Hair follicular keratinocyte (primary cell): ENCODE data around the gene CDH5. TPM values are rescaled to one million over a fixed set of nuclear protein-coding genes. Genes with fewer than 3 reads are reported as not detected.

ENCODE experiments used
- total RNA-seq: library from RNA; depleted of rRNA; stranded (reverse); fragments of >200 nt; gene quantifications from 2 replicates; pipeline ENCODE4 v1.2.3, GENCODE V29; 2015

CDH5 gene, protein sequence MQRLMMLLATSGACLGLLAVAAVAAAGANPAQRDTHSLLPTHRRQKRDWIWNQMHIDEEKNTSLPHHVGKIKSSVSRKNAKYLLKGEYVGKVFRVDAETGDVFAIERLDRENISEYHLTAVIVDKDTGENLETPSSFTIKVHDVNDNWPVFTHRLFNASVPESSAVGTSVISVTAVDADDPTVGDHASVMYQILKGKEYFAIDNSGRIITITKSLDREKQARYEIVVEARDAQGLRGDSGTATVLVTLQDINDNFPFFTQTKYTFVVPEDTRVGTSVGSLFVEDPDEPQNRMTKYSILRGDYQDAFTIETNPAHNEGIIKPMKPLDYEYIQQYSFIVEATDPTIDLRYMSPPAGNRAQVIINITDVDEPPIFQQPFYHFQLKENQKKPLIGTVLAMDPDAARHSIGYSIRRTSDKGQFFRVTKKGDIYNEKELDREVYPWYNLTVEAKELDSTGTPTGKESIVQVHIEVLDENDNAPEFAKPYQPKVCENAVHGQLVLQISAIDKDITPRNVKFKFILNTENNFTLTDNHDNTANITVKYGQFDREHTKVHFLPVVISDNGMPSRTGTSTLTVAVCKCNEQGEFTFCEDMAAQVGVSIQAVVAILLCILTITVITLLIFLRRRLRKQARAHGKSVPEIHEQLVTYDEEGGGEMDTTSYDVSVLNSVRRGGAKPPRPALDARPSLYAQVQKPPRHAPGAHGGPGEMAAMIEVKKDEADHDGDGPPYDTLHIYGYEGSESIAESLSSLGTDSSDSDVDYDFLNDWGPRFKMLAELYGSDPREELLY
- 0.08 TPM in 1 of 2 replicates, not detected in the other for total RNA-seq

GRCh38 chr16:66366433-66367299 is at the start of gene CDH5:
TSS of gene CDH5 (plus strand) at chr16:66366691. CDS start at chr16:66379338, 12,647 bp downstream.

GRCh38 chr16:66427036-66427860 is 60.8 kb downstream of the CDH5 start, which contains the start of gene BEAN1:
TSS of gene BEAN1 (plus strand) at chr16:66427295. CDS start at chr16:66437677, 10,382 bp downstream.

Other genes with a start within 250 kb of the CDH5 start
- 0.04 and 0.16 TPM in 2 replicates for gene BEAN1, start 60.6 kb downstream of the CDH5 start, total RNA-seq
- gene TK2, start 183.4 kb downstream of the CDH5 start, total RNA-seq, result 22.1 and 31.2 TPM in 2 replicates
- gene CKLF, start 185.9 kb downstream of the CDH5 start, total RNA-seq, result 37.0 and 49.8 TPM in 2 replicates
- 0.39 and 0.49 TPM in 2 replicates for gene CMTM1, start 199.7 kb downstream of the CDH5 start, total RNA-seq
- not detected in 2 replicates for gene CMTM2, start 212.8 kb downstream of the CDH5 start, total RNA-seq
- gene CMTM3, start 238.0 kb downstream of the CDH5 start, total RNA-seq, result 24.7 and 36.2 TPM in 2 replicates